Effector CD8-positive, alpha-beta T cell (primary cell): Measurements from ENCODE around the gene ARFIP1.

Experiments used
- DNase-seq: peaks from one replicate; lab custom pipeline; 2025; lab: John Stamatoyannopoulos, UW

The ARFIP1 gene

DNA sequence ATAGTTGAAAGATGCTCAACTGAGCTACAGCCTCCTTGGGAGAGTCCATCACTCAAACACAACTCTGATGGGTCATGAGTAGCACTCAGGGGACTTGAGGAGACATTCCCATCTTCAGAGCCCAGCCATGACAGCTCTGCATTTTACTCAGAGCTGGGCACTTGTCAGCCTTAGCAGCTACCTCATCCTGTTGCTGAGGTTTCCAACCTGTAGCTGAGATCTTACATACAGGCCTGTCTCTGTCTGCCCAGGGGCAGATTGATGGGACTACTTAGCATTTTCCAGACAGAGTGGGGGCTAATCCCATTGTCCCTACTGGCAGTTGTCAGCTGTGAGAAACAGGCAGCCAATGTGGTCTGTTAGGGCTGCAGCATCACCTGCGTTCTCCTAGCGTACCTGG lies 159.9 kb downstream of the ARFIP1 start:
- DNase-seq: no peak

DNA sequence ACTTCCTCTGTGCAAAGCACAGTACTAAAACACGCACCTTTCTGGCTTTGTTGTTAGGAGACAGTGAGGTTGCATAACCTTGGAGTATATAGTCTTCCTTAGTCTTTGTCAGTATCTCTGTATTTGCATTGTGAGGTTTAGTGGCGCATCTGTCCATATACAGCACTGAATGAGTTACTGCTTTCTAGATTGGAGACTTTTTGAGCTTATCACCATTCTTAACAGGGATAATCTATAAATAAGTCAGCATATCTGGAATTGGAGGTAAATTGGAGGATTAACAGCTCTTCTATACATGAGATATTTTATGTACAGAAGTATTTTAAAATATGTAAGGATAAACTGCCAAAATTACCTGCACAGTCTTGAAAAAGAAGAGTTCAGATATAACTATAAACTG lies 160.7 kb downstream of the ARFIP1 start:
- DNase-seq: no peak

- no peak for DNase-seq
Measured at GRCh38 chr4:152941411-152941810, 161.7 kb downstream of the ARFIP1 start.

DNA sequence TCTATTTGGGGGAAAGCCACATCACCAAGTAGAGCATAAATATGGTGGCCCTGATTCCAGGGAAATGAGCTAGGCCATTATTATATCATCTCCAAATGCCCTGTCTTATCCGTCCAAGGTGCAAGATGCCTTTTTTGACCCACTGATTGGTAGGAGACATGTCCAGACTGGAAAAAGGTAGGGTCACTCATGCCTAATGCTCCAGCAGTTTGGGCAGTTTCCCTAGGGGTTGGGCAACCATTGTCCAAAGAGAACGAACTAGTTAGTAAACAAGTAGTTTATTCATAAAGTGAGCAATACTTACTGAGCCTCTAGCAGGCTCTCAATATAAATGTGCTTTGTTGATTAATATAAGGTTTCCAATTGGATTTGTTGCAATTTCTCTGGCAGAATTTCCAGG lies 162.6 kb downstream of the ARFIP1 start:
- DNase-seq: no peak

GRCh38 chr4:152943672-152944071 lies 163.9 kb downstream of the ARFIP1 start:
- no peak for DNase-seq

DNA sequence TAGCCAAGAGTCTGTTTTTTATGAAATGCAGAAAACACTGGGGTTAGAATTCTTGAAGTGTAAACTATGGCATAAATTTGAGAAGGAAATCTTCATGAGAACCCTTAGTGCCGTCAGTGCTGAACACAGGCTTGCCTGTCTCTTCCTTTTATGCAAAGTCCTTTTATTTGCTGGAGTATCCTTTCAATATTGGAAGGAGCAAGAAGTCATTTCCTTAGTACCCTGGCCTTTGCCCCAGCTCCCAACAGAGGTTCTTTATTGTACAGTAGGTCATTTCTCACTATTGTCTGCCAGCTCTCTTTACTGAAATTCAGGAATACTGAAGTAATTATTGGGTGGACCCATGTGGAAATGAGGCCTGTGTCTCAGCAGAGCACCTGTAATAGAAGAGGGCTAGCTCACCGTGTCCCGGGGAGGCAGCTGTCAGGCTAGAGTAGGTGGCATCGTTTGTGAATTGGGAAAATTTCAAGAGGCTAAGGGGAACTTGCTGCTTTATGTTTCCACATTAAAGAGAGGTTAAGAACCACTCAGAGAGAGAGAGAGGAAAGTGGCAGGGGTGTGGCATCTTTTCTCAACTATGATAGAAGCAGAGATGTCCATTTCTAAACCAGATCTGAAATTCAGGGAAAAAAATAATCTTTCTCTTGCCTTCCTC lies 165.0 kb downstream of the ARFIP1 start:
- DNase-seq: no peak

DNA sequence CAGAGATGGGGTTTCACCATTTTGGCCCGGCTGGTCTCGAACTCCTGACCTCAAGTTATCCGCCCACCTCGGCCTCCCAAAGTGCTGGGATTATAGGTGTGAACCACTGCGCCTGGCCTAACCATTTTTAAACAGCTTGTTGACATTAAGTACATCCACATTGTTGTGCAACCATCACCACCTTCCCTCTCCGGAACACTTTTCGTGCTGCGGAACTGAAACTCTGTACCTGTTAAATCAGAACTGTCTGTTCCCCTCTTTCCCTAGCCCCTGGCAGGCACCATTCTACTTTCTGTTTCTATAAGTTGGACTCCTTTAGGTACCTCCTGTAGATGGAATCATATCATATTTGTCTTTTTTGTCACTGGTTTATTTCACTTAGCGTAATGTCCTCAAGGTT lies 165.9 kb downstream of the ARFIP1 start:
- no peak for DNase-seq

- no peak for DNase-seq
Measured at GRCh38 chr4:152946446-152946845, 166.7 kb downstream of the ARFIP1 start.

DNA sequence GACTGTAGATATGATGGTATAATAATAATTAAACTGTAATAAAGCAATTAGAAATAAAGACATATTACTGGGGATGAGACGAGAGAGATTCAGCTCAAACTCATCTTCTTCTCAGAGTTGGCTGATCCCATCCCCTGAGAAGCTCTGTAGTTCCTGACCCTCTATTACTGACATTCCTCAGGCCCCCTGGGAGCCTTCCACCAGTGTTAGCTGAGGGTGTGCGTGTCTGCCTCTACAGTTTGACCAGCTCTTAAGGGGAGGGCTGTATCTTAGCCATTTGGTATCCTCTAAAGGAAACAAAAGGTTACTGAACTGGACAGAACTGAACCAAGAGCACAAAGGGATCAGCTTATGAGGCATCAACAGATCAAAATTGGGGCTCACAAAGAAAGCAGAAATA lies 167.6 kb downstream of the ARFIP1 start:
- DNase-seq: no peak

- no peak for DNase-seq
Measured at GRCh38 chr4:152949930-152950329, 170.2 kb downstream of the ARFIP1 start.

DNA sequence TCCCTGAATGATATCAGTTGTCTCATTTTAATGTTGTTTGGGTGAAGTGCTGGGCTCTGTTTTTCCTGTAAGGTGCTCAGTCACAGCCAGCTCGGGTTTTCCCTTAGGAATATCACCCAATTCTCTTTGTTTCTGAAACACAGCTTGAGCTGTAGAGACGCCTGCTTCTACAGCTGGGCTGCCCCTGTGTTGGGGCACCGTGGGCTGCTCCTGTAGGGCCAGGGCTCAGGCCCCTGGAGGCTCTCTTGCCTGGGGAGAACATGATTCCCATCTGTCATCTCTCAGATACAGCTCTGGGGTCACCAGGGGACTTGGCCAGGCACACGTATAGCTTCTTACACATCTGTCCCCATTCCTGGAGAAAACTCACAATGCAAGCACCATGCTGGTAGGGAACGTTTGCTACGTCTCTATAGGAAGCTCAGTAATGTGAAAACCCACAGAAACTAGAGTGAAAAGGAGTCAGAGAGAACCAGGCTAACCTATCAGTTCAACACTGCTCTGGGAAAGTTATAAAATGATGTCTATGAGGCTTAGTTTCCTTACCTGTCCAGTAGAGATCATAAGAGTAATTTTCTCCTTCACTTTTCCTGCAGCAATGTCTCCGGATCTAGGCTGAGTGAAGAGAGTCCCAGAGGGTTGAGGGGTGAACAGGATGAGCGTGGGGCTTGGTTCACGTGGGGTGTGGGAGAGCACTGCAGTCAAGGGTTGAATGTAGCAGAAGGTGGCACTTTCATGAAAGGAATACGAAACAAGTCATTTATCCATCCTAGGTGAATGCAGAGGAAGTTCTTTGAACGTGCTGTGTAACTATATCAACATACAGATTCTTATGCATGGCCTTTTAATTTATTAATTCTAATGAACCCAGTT lies 170.9 kb downstream of the ARFIP1 start:
- no peak for DNase-seq

DNA sequence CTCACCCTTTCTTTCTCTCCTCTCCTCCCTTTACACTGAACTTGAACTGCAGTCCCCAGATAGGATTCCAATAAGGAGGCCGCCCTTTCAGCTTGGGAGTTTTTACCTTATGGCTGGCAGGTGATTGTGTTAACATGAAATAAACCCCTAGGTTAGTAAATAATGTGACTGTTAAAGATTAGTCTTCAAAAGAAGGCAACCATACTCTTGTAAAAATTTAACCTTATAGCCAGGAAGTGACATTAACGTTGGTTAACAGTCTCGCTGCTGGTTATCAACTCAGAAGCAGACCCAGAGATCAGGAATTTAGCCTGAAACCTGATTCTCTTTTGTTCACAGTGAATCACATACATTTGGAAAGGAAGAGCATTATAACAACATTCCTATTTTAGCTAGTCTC lies 171.6 kb downstream of the ARFIP1 start:
- DNase-seq: no peak

GRCh38 chr4:152953514-152953913 lies 173.8 kb downstream of the ARFIP1 start:
- no peak for DNase-seq

DNA sequence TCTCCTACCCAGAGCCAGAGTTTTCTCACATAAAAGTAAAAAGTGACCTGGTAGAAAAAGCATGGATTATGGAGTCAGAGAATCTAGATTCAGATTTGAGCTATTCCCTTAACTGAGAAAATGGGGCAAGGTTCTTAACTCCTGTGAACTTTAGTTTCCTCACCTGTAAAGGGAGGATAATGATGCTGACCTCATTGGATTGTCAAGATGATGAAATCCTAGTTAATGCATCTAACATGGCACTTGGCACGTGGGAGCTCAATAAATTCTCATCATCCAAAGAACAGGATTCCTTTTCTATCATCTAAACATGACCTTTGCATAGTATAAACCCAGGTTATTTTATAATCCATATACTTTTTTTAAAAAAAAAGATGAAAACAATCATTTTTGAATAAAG lies 175.0 kb downstream of the ARFIP1 start:
- DNase-seq: no peak

GRCh38 chr4:152956147-152956546 lies 176.4 kb downstream of the ARFIP1 start:
- no peak for DNase-seq

DNA sequence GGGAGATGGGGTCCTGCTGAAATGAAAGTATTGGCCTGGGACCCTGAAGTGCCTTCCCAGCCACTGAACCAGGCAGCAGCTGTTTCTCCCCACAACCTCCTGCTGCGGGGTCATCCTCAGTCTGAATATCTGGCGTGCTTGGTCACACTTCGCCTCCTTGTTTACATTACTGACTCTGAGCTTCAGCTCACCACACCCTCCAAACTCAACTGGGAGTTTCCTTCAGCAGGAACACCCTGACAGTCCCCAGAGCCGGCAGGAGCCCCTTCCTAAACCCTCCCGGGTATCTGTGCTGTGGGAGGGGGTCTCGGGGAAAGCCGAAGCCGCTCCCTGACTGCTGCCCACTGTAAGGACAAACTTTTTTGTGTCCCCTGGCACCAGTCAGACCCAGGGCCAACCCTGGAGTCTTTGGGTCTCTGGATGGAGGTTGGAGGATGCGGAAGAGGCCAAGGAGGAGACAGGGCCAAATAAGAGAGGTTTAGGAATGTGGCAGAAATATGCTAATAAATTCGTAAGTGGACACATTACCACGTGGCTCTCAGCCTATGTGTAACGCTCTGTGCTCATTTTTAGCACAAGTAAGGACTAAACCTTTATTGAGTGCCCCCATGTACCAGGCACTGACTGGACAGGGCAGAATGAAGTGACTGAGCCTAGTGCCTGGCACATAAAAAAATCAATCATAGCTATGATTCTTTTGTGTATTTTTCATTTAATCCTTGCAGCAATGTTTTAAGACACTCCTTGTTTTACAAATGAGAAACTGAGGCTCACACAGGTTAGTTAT lies 177.1 kb downstream of the ARFIP1 start:
- no peak for DNase-seq

GRCh38 chr4:152957437-152958171 lies 177.8 kb downstream of the ARFIP1 start:
- DNase-seq: no peak

DNA sequence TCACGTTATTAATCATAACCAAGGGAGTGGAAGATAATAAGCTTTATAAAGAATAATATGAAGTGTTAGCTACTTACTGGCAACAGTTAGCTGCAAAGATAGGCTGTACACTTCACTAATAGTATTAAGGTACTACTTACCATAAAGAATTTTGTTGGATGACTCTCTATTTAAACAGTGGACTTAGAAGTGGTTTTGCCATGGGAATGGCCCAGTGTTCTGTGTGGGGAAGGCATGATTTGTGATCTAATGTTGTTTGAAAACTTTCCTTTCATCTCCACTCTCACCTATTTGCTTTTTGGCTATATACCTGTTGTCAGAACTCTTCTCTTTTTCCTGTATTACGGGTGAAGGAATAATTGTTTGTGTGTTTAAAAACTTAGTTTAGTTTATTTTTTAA lies 179.3 kb downstream of the ARFIP1 start:
- no peak for DNase-seq

GRCh38 chr4:152960082-152960481 lies 180.3 kb downstream of the ARFIP1 start:
- DNase-seq: no peak

DNA sequence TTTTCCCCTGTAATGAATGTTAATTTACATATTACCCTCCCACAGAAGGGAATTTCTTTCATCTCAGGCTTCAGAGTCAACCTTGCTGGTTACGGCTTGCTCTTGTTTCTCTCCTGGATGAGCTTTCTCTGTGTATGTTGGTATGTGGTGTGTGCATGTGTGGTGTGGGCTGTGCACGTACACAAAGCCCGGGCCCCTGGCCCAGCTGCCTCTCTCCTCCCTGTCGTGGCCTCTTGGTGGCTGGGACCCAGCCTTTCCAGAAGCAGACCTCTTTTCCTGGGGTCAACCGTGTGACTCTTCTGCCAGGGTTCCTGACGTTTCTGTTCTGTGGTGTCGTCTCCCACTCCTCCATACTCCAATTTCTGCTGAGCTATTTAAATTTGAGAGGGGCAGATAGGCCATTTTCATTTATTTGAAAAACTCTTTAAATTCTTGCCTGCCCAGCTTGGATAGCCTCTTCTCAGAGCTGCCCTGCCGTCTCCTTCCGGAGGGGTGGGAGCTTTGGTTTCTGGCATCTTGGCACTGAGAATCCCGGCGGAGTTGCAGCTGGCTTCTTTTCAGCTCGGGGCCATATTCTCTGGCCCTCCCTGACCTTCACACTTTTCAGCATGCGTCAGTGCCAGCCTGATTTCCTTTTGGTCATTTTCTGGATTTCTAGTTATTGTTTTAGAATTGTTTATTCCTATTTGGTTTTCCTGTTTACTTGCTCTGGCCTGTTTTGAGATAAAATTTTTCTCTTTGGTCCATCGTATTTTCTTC lies 181.4 kb downstream of the ARFIP1 start:
- no peak for DNase-seq

DNA sequence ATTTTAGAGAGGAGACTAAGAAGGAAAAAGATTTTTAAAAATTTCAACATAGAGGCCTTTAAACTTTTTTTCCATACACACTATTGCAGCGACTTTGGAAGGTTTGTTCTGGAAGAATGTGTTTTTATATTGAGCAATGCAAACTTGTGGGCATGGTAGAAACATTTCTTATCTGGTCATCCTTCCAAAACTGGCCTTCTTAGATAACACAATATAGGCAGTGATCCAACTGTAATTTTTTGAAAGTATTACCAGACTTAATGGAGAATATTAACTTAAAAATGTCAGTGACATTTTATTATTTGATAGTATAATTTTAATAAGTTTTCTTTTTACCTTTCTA lies 182.0 kb downstream of the ARFIP1 start:
- DNase-seq: no peak
